CD4-positive, alpha-beta T cell treated with Interleukin-21 for 1 hour (primary cell): Measurements from ENCODE around the gene IDH3B.

Source experiments
- DNase-seq: peaks from one replicate; pipeline ENCODE4 v3.0.0-alpha.2; 2020

IDH3B gene

DNA sequence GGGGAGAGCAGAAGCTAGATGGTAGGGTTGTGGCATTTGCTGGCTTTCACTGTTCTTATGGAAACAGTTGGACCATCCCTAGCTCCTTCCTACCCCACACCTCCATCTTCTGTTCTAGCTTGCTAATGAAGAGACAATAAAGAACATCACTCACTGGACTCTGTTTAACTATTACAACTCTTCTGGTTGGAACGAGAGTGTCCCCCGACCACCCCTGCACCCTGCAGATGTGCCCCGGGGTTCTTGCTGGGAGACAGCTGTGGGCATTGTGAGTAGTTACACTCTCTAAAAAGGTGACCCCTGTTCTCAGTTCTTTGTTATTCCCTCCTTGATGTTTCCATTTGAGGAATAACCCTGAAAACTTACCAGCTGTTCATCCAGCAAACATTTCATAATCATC, 51.9 kb downstream of the IDH3B start:
- DNase-seq: no peak

DNA sequence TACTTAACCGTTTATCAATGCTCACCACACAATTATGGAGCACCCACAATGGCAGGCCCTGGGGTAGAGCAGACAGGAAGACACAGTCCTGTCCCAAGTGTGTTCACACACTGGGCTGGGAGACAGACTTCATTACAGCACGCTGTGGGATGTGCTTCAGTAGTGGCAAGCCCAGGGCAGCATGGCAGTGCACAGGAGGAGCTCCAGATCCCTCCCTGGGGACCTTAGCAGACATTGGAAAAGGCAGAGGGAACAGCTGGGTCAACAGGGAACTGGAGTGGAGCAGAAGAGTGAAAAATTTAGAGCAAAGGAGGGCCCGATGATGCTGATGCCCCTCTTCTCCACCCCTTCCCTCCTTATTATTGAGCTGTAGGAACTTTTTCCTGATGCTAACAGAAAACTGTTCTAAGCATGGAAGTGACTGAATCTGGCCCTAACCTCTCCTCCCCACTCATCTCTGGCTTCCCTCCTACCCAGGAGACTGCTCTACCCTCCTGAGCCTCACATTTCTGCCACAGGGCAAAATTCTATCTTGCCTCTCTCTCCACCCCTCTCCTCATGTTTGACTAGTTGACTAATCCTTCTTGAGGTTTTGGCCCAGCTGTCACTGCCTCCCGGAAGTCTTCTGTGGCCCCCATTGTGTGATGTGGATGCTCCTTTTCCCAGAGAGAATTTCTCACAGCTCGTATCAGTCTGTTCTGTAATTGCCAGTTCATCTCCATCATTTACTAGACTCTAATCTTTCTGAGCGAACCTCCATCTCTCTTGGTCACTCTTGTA, 52.9 kb downstream of the IDH3B start:
- no peak for DNase-seq

GRCh38 chr20:2610326-2610725, 53.7 kb downstream of the IDH3B start:
- no peak for DNase-seq
